HUES64 (cell line): Measurements from ENCODE around the gene PPFIBP1. TPM values are rescaled to one million over a fixed set of nuclear protein-coding genes. Genes with fewer than 3 reads are reported as not detected.

ENCODE experiments used
- H3K27ac ChIP-seq: 2 replicates; pipeline ENCODE4 v1.7.0; 2013; ENCODE audit warnings: low read depth, low read length, inconsistent platforms
- H3K27me3 ChIP-seq: 2 replicates; pipeline ENCODE4 v1.6.1; 2013; ENCODE audit warnings: mild to moderate bottlenecking, low read length; ENCODE audit not compliant: insufficient read depth
- H3K36me3 ChIP-seq: 2 replicates; pipeline ENCODE4 v1.6.1; 2013; ENCODE audit warnings: mild to moderate bottlenecking, low read length; ENCODE audit not compliant: insufficient read depth
- H3K4me1 ChIP-seq: 2 replicates; pipeline ENCODE4 v1.6.1; 2013; ENCODE audit warnings: mild to moderate bottlenecking, low read length, moderate library complexity; ENCODE audit not compliant: insufficient read depth
- H3K4me3 ChIP-seq: 2 replicates; pipeline ENCODE4 v1.5.1; 2013; ENCODE audit warnings: mild to moderate bottlenecking, low read length, moderate library complexity
- H3K9ac ChIP-seq: 2 replicates; pipeline ENCODE4 v1.6.1; 2013; ENCODE audit warnings: mild to moderate bottlenecking, low read depth, low read length
- H3K9me3 ChIP-seq: 2 replicates; pipeline ENCODE4 v1.6.1; 2013; ENCODE audit warnings: low read depth, low read length; ENCODE audit not compliant: insufficient read depth
- WGBS: fragments of 150-250, 120-280 bp; methylation state at CpG from one replicate; pipeline ENCODE4 v1.1.7; 2013; ENCODE audit warnings: missing lambda C conversion rate; 5-methylcytosine and 5-hydroxymethylcytosine counted together
- polyA plus RNA-seq, 2 experiments: library from polyadenylated mRNA; stranded (reverse); fragments of 50-300 nt; gene quantifications; one replicate each; pipeline ENCODE4 v1.2.3, GENCODE V29; 2013

Gene PPFIBP1
- polyA plus RNA-seq (2013, experiment 1 of 2), result 18.0 TPM
- 20.7 TPM for polyA plus RNA-seq (2013, experiment 2 of 2)

DNA sequence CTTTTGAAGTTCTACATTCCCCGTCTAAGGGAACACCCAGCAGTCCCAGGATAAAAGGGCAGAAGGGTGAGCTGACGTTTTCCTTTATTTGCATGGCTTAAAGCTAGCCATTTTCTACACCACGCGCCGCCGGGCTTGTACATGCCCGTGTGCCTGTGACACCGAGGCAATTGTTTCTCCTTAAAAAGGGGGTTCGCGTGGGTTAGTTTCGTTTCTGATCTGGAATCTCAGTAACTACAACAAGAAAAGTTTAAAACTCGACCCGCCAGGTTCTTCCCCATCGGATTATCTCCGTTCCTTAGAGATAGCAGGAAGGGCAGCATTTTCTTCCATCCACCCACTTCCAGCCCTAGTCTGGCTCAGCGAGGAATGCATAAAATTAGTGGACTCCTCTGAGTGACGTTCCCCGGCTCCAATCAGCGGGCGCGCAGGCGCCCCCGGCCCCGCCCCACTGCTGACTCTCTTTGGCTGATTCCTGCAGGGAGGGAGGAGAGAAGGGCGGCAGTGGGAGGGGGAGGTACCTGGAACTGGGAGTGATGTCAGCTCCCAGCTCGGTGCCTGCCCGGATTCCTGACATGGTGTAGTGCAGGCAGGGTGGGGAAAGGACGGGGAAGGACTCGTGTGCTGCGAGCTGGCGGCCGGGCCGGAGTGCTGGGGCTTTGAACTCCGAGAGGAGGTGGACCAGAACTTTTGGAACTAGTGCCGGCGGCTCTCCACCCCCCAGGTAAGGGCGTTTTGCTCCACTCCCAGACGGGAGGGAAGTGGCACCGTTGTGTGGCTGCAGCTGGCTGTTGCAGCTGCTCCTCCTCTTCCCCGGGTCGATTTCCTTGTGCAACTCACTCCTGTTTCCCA, at the start of gene PPFIBP1:
PPFIBP1 (plus strand) TSS at position 565 of the 852 bp plus-strand sequence. CDS start 109,191 bp downstream, outside the sequence.
- Histone ChIP-seq H3K36me3 (no peaks in the 10 kb centered on the region), H3K4me1 (peaks cover 37% of the 10 kb centered on the region), H3K9me3 (no peaks in the 10 kb centered on the region), H3K27ac (peak within 1 kb of the TSS; percentile 97), H3K4me3 (peak within 1 kb of the TSS; percentile 98), H3K27me3 (peaks cover 8% of the 10 kb centered on the region), H3K9ac (peak within 1 kb of the TSS; percentile 91)
- WGBS, result under 1% methylated on average over 40 of the region's 41 CpGs

DNA sequence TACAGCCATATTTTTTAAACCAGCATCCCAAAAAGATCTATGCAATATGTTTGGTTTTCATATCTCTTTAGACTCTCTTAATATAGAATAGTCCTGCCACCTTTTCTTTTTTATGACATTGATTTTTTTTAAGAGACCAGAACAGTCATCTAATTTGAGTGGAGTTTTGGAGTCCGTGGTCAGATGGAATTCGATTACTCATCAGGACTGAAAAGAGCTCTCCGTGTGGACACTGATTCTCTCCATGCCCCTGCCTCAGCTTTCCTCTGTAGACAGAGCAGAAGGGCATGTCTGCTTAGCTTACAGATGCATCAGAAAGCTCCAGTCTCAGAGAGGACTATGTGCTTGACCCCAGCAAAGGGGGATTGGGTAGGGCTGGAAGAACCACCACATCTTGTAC, 49.7 kb upstream of the PPFIBP1 start:
- Histone ChIP-seq H3K4me1 (no peaks in the 10 kb centered on the region), H3K9ac (no peak overlapping the region), H3K9me3 (peaks cover 22% of the 10 kb centered on the region), H3K27me3 (no peaks in the 10 kb centered on the region), H3K4me3 (no peak overlapping the region), H3K27ac (no peak overlapping the region), H3K36me3 (no peaks in the 10 kb centered on the region)
- 83% methylated on average over 3 of the region's 3 CpGs for WGBS

DNA sequence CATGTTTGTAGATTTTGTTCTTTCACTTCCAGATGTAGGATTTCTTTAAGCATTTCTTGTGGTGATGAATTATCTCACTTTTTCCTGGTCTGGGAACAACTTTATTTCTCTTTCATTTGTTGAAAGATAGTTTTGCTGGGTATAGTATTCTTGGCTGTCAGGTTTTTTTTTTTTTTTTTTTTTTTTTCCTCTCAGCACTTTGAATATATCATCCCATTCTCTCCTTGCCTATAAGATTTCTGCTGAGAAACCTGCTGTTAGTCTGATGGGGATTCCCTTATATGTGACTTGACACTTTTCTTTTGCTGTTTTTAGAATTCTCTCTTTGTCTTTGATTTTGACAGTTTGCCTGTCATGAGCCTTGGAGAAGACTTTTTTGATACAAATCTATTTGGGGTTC, 47.0 kb upstream of the PPFIBP1 start:
- H3K27me3 ChIP-seq, result no peaks in the 10 kb centered on the region
- no peaks in the 10 kb centered on the region for H3K36me3 ChIP-seq
- H3K4me1 ChIP-seq, result no peaks in the 10 kb centered on the region
- no peak overlapping the region for H3K4me3 ChIP-seq
- H3K9ac ChIP-seq, result no peak overlapping the region
- peaks cover 22% of the 10 kb centered on the region for H3K9me3 ChIP-seq
- H3K27ac ChIP-seq, result no peak overlapping the region

DNA sequence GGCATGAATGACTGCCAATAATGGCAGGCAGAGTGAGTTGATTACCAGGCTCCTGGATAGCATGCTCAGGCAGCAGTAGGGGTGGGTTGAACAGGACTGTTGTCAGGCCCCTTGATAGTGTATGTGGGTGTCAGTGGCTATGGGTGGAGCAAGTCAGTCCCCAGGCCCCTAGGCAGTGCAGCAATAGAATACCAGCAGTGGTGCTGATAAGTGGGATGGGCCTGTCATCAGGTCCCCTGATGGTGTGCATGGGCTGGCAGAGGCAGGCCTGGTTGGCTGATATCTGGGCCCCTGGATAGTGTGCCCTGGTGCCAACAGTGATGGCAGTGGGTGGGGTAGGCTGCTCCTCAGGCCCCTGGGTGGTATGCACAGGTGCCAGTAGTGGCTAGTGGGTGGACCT, 45.1 kb upstream of the PPFIBP1 start:
- Histone ChIP-seq H3K4me3 (no peak overlapping the region), H3K27ac (no peak overlapping the region), H3K4me1 (no peaks in the 10 kb centered on the region), H3K27me3 (no peaks in the 10 kb centered on the region), H3K36me3 (no peaks in the 10 kb centered on the region), H3K9ac (no peak overlapping the region), H3K9me3 (peaks cover 22% of the 10 kb centered on the region)

DNA sequence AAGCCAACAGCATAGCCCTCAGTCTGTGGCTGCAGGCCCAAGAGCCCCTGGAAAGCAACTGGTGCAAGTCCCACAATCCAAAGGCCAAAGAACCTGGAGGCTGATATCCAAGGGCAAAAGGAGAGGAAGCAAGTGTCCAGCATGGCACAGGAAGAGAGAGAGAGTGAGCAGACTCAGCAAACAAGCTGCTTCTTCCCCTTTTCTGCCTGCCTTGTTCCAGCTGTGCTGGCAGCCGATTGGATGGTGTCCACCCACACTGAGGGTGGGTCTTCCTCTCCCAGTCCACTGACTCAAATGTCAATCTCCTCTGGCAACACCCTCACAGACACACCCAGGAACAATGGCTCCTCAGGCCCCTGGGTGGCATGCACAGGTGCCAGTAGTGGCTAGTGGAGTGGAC, 44.0 kb upstream of the PPFIBP1 start:
- Histone ChIP-seq H3K36me3 (no peaks in the 10 kb centered on the region), H3K4me1 (no peaks in the 10 kb centered on the region), H3K4me3 (no peak overlapping the region), H3K27ac (no peak overlapping the region), H3K9ac (no peak overlapping the region), H3K27me3 (no peaks in the 10 kb centered on the region), H3K9me3 (peaks cover 22% of the 10 kb centered on the region)
- WGBS, result 89% methylated on average over 1 of the region's 1 CpG

DNA sequence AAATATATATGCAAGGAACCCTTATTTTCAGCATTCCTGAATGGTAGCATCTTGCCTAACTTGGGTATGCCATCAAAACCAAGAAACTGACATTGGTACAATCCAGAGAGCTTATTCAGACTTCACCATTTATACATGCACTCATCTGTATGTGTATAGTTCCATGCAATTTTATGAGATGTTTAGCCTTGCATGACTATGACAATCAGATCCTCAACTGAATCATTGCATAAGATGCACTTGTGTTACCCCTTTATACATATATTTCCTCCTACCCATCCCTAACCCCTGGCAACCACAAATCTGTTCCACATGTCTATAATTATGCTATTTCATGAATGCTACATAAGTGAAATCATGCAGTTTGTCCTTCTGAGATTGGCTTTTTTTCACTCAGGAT, 37.0 kb upstream of the PPFIBP1 start:
- Histone ChIP-seq H3K36me3 (no peaks in the 10 kb centered on the region), H3K9ac (no peak overlapping the region), H3K27me3 (no peaks in the 10 kb centered on the region), H3K4me1 (no peaks in the 10 kb centered on the region), H3K27ac (no peak overlapping the region), H3K9me3 (no peaks in the 10 kb centered on the region), H3K4me3 (no peak overlapping the region)

DNA sequence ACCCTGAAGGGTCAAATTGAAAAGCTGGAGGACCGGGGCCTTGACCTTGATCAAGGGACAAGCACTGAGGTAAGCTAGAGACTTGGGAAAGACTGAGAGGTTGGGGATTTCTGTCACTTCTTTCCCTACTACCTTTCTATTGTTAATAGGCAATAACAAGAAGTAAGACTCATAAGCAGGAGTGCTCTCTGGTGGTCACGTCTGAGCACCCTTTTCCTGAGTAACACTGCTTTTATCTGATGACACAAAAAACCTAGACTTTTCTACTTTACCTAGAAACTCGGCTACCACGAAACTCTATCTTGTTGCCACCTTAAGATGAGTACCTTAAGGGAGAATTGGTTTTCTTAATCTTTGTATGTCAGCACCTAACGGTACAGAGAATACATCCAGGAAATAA, 35.5 kb upstream of the PPFIBP1 start:
- Histone ChIP-seq H3K4me1 (no peaks in the 10 kb centered on the region), H3K27me3 (no peaks in the 10 kb centered on the region), H3K9ac (no peak overlapping the region), H3K36me3 (no peaks in the 10 kb centered on the region), H3K9me3 (no peaks in the 10 kb centered on the region), H3K4me3 (no peak overlapping the region), H3K27ac (no peak overlapping the region)
- WGBS, result 86% methylated on average over 5 of the region's 5 CpGs

DNA sequence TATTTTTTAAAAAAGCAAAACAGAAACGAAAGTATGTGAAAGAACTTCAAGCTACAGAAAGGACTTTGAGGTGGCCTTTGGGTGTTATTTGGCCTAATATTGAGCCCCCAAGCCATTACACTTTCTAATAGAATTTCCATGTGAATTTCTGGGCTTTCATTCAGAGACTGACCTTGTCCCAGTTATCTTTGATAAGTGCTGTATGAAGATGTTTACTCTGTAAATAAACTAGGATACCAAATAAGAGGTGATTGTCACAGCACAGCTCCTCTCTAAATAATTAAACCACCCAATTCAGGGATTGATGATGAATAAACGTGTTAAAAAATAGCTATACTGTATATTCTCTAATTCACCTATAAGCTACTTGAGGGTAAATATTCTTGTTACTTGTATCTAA, 32.8 kb upstream of the PPFIBP1 start:
- Histone ChIP-seq H3K27me3 (no peaks in the 10 kb centered on the region), H3K4me1 (no peaks in the 10 kb centered on the region), H3K9me3 (no peaks in the 10 kb centered on the region), H3K4me3 (no peak overlapping the region), H3K9ac (no peak overlapping the region), H3K36me3 (no peaks in the 10 kb centered on the region), H3K27ac (no peak overlapping the region)
- WGBS, result 94% methylated on average over 1 of the region's 2 CpGs

DNA sequence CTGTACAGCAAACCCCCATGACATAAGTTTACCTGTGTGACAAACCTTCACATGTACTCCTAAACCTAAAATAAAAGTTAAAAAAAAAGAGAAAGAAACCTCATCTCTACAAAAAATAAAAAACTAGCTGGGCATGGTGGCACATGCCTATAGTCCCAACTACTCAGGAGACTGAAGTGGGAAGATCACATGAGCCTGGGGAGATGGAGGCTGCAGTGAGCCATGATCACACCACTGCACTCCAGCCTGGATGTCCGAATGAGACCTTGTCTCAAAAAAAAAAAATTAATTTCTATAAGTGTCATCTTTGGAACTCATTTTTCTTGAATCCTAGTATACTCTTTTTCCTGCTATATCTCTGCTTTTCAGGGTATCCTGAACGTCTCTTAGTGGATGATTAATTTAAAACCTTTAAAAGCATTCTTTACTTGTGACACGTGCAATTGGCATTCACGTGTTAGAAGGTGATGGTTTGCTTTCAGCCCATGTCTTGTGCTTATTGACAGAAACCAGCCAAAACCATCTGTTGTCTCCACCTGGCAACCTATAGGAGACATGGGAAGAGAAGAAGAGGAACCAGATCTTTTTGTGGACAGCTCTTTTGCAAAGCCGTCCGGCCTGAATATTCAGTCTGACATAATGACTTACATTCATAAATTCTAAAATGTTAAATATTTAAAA, 30.6 kb upstream of the PPFIBP1 start:
- Histone ChIP-seq H3K27ac (no peak overlapping the region), H3K27me3 (no peaks in the 10 kb centered on the region), H3K36me3 (no peaks in the 10 kb centered on the region), H3K9ac (no peak overlapping the region), H3K9me3 (no peaks in the 10 kb centered on the region), H3K4me3 (no peak overlapping the region), H3K4me1 (no peaks in the 10 kb centered on the region)
- 69% methylated on average over 4 of the region's 6 CpGs for WGBS

DNA sequence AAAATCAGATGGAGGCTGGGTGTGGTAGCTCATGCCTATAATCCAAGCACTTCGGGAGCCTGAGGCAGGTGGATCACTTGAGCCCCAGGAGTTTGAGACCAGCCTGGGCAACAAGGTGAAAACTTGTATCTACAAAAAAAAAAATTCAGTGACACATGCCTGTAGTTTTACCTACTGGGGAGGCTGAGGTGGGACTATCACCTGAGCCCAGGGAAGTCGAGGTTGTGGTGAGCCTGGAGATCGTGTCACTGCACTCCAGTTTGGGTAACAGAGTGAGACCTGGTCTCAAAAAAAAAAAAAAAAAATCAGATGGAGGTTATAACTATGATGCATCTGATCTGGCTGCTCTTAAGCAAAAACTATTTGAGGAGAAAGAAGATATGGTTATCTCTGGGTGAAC, 26.6 kb upstream of the PPFIBP1 start:
- no peak overlapping the region for H3K9ac ChIP-seq
- H3K9me3 ChIP-seq, result no peaks in the 10 kb centered on the region
- no peaks in the 10 kb centered on the region for H3K36me3 ChIP-seq
- no peak overlapping the region for H3K4me3 ChIP-seq
- H3K27ac ChIP-seq, result no peak overlapping the region
- no peaks in the 10 kb centered on the region for H3K4me1 ChIP-seq
- H3K27me3 ChIP-seq, result no peaks in the 10 kb centered on the region
- WGBS, result 90% methylated on average over 3 of the region's 3 CpGs

DNA sequence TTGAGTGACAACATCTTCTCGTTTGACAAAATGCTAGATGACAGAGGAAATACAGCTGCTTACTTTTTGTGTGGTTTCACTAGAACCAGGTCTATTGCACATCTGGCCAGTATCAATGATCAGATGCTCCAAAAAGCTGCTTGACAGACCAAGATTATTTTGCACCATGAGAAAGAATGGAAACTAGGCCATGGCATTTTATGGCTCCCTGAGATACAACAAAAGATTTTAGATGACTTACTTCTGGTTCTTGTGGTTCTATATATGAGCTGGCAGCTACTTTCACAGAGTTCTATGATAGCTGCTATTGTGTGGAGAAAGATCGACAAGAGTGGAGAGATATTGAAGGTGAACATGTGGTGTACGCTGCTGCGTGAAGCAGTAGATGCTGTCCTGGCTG, 25.9 kb upstream of the PPFIBP1 start:
- Histone ChIP-seq H3K4me3 (no peak overlapping the region), H3K27me3 (no peaks in the 10 kb centered on the region), H3K9ac (no peak overlapping the region), H3K36me3 (no peaks in the 10 kb centered on the region), H3K4me1 (no peaks in the 10 kb centered on the region), H3K27ac (no peak overlapping the region), H3K9me3 (no peaks in the 10 kb centered on the region)
- WGBS, result 95% methylated on average over 4 of the region's 4 CpGs
